GM04504 (cell line): ENCODE measurements around the gene VWA5A.
"Not testable (repeated sequence)": the region's sequence is repeated elsewhere in the genome, so short reads cannot be mapped to it uniquely, and the experiment has no call there.

Experiments
- DNase-seq: peaks from one replicate; pipeline ENCODE4 v3.0.0-alpha.2; 2012; ENCODE audit warnings: low read depth

VWA5A gene

GRCh38 chr11:124093330-124093729, 21.9 kb upstream of the VWA5A start:
- no peak for DNase-seq

- DNase-seq, result no peak
Observed at GRCh38 chr11:124094731-124095130, 20.5 kb upstream of the VWA5A start.

DNA sequence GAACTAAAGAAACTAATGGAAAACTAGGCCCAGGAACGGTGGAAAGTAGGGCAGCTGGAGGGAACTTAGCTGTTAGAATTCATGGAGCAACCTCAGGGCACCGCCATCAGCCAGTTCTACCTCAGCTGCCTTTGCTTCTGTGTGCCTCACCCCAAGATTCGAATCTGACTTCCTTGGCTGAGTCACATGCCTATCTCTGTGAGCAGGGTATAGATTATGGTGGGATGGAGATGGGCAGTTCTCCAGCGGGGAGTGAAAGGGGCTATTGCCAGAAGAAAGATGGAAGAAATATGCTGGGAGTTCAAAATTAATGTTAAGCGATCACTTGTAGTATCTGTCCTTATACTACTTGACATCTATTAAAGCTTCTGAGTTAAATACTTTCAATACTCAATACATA, 18.9 kb upstream of the VWA5A start:
- no peak for DNase-seq

DNA sequence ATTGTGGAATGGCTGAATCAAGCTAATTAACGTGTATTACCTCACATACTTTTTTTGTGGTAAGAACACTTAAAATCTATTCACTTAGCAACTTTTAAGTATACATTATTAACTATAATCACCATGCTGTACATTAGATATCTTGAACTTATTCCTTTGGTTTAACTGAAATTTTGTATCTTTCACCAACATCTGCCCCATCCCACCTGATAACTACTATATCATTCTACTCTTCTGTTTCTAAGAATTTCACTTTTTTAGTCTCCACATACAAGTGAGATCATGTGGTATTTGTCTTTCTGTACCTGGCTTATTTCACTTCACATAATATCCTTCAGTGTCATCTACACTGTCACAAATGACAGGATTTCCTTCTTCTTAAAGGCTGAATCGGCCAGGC, 17.1 kb upstream of the VWA5A start:
- DNase-seq, result no peak

GRCh38 chr11:124101737-124102136, 13.5 kb upstream of the VWA5A start:
- no peak for DNase-seq

DNA sequence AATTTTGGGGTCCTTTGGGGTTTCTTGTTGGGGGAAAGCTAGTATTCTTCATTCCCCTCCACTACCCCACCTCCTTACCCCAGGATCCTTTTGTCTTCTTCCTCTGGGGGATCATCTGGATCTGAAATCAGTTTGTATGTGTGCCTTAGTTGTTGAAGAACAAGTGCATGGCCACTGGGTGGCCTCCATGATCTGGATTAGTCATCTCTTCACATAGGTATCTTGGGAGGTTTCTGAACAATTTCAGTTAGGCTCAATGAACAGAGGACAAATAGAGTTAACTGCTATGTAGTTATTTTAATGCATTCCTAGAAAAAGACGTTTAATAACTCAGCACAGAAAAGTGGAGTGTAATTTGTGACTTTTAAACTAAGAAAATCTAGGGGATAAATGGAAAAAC, 7.1 kb upstream of the VWA5A start:
- no peak for DNase-seq

DNA sequence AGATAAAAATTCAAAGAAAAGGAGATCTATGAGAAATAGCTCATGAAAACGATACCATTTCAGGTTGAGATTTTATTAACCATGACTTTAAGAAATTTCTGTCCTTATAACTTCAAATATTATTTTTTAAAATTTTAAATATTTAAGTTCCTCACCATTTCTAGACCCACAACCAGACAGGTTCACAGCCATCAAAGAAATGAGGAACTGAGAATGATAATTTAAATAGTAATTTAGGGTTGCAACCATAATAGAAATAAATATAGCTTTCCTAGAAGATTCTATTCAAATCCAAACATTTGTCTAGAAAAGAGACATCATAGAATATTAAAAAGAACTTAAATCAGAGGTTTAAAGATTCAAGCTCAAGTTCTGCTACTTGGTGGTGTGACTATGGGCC, 5.9 kb upstream of the VWA5A start:
- no peak for DNase-seq

DNA sequence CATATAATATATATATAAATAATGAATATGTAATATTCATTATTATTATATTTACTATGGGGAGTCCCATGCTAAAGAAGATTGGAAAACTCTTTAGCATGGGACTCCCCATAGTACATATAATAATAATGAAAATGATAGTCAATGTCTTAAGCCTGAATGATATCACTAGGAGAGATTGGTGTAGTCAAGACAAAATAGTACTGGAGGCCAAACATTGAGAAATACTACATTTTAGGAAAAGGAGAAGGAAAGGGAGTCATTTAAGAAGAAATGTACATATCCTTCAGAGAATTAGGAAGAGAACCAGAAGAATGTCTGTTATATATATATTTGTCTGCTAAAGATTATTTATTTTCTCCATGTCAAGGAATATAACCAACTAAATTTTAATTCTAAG, 5.0 kb upstream of the VWA5A start:
- DNase-seq, result no peak

GRCh38 chr11:124113890-124114289, 1.4 kb upstream of the VWA5A start:
- no peak for DNase-seq

DNA sequence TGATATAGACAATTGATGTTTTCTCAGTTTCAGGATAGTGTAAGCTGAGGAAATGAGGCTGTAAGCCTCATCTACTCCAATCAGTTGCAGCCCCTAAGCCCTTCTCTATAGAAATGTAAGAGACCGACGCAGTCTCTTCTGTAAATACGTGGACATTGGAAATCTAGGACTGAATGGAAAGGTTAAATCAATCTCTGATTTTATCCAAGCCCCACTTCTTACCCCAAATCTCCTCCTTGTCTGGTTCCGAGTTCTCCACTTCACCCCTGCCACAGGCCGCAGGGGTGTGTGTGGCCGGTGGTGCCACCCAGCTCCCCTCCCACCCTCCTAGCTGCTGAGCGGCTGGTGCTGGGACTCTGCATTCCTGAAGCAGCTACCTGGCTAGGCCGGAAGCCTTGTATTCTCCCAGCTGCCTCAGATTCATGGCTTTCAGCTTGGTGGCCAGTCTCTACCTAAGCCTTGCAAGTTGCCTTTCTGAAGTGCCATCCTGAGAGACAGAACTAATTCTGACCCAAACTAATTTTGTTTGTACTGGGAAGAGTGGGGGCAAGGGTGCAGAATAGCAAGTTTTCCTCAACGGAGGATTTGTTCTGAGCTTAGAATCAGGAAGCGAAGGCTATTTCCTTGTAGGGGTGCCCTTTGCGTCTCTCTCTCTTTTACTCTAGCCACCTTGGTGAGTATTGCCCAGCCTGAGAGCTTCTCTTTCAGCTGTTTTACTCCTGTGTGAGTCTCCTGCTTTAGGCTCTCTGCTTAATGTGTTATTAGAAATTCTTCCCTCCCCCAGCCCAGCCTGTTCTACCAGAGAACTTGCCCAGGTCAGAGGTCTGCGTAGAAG, 749 bp downstream of the VWA5A start:
- no peak for DNase-seq

DNA sequence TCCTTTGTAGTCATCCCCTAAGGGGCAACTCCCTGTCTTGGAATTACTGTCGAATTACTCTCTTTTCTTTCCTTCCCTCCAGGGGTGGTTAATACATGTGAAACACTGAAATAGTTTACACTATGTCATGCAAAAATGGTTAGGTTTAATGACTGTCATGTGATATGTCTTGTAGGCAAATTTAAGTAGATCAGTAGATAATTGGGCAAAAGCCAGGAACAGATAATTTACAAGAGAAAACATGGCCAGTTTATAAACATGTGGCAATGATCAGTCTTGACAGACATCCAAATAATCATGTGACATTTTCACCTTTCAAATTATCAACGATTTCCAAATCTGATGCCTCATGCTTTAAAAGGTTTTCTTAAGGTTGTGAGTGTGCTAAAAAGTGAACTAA, 3.9 kb downstream of the VWA5A start:
- DNase-seq, result no peak

DNA sequence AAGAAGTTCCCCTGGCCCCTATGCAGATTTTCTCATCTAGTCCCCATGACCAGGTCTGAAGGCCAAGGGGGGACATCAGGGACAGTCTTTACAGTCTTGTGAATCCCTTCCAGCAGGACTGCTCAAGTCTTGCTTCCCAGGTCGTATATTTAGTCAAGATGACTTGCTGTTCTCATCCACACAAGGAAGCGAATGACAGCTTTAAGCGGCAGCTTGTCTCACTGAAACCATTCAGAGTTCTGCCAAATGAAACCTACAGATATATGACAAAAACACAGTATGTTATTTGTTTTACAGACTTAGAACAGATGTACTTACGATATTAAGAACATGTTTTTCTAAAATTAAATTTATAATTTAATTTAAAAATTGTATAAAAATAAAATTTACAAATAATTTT, 5.6 kb downstream of the VWA5A start:
- no peak for DNase-seq

- DNase-seq, result no peak
Observed at GRCh38 chr11:124122123-124122522, 6.9 kb downstream of the VWA5A start.

DNA sequence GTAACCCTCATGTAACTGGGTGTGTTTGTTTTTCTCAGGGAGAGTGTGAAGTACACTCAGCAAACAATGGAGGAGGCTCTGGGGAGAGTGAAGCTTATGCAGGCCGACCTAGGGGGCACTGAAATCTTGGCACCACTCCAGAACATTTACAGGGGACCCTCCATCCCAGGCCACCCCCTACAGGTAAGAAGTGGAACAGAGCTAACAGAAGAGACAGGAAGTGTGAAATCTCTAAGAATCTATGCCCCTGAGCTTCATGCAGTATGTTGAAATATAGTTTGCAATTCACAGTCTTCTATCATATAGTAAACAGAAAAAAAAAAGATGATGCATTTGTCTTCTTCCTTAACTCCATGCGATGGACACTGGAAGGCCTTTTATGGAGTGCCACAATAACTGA, 8.4 kb downstream of the VWA5A start:
- no peak for DNase-seq

- DNase-seq, result not testable (repeated sequence)
Observed at GRCh38 chr11:124127134-124127533, 11.9 kb downstream of the VWA5A start.

GRCh38 chr11:124143034-124143433, 27.8 kb downstream of the VWA5A start:
- no peak for DNase-seq

DNA sequence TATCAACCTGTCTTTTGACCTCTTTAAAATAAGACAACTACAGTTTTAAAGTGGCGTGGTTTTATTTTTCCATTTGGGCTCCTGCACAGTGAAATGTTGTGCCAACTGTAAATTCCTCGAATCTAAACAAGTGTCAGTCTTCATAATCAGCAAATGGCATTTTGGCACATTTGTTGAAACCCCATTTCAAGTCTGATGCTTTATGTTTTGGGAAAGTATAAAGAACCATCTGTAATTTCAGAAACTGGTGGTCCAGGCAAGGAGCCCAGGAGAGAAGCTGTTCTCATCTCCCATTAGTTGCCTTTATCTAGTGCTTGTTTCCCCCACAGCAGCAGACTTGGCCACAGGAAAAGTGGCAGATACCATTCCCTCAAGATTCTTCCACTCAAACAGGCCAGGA, 32.7 kb downstream of the VWA5A start:
- DNase-seq, result no peak

- no peak for DNase-seq
Observed at GRCh38 chr11:124150684-124151083, 35.4 kb downstream of the VWA5A start.

- no peak for DNase-seq
Observed at GRCh38 chr11:124152770-124153407, 37.6 kb downstream of the VWA5A start.

DNA sequence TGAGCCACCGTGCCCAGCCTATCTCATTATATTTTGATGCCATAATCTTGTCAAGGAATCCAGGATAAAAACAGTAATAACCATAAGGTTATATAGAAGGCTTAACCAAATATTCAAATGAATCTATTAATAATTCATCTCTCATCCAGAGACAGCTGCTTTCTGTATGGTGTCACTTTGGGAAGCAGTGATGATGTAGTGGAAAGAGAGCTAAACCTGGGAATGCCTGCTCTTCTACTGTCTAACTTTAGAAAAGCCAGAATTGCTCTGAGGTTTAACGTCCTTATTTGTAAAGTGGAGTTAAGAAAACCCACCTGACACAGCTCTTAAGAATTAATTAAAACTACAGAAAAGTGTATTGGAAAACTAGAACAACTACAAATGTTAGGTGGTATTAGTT, 38.6 kb downstream of the VWA5A start:
- DNase-seq, result no peak

DNA sequence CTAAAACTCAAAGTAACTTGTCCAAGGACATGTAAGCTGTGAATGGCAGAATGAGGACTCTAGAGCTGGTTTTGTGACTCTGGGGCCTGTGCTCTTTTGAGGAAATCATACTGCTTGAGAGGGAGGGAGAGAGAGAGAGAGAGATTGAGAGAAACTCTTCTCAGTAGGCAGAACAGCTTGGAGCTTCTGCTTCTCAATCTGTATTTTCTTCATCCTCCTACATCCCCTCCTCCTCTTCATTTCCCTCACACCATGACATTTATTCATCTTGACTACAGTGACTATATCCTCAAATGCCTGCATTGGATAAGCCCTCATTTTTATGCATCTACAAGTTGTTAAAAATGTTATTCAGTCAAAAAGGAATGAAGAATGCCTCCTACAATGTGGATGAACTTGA, 44.2 kb downstream of the VWA5A start:
- DNase-seq, result no peak

- no peak for DNase-seq
Observed at GRCh38 chr11:124160986-124161385, 45.7 kb downstream of the VWA5A start.

DNA sequence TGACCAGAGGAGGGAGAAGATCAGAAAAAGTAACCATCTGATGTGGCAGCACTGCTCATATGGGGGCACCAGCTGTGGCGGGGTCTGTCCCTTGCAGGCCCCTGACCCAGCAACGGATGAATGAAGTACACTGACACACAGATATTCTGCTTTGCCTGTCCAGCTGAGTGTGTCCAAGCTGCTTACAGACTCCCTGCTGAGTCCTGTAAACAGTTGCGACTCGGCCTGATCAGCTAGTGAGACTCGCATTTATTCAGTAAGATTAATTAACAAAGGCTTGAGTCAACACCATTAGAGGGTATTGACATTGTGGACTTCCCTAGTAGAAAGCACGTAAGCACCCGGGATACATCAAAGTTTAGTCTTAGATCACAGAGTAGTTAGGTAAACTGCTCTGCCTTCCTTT, 52.6 kb downstream of the VWA5A start:
- no peak for DNase-seq

- no peak for DNase-seq
Observed at GRCh38 chr11:124168796-124169195, 53.5 kb downstream of the VWA5A start.
